ENCODE results near the gene PTGFRN.
A peak's percentile ranks its signal among the peaks of the same experiment; 100 is the strongest.

PTGFRN gene

GRCh38 chr1:116889380-116889779, 20.3 kb upstream of the PTGFRN start:
- DNase-seq: peak; percentile 79 to 91 (median 90)

- no peak for DNase-seq
These were observed 18.2 kb upstream of the PTGFRN start for GRCh38 chr1:116891396-116892079.

DNA sequence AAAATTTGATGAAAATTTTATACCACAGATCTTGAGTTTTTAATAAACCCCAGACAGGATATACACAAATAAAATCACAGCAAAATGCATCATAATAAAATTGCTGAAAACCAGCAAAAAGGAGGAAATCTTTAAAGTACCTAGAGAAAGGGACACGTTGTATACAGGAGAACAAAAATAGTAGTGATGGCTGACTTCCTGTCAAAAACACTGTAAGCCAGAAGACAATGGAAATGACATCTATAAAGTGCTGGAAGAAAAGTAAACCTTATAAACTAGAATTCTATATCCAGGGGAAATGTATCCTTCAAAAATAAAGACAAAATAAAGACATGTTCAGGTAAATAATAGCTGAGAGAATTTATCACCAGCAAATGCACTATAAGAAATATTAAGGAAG, 14.6 kb upstream of the PTGFRN start:
- DNase-seq: no peak

- no peak for DNase-seq
These were observed 10.2 kb upstream of the PTGFRN start for GRCh38 chr1:116899529-116899928.

GRCh38 chr1:116900471-116901365, 9.0 kb upstream of the PTGFRN start:
- DNase-seq: no peak

DNA sequence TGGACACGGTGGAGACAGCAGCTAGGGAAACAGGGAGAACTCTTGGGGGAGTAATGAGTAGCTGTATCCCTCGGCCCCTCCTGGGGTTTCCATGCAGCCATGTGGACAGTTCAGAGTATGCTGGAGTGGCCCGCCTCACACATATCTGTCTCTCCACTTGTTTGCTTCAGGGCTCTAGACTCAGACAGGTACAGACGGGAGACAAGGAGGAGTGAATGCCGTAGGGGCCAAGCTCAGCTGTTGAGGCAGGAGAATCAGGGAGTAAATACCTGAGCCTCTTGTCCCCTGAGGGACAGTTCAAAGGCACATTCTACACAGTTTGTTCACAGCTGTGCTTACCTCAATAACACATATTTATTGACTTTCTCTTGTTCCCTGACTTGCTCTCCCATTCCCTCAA, 7.7 kb upstream of the PTGFRN start:
- DNase-seq: no peak

GRCh38 chr1:116902723-116903383, 6.9 kb upstream of the PTGFRN start:
- DNase-seq: no peak

GRCh38 chr1:116904791-116905320, 4.9 kb upstream of the PTGFRN start:
- DNase-seq: no peak

DNA sequence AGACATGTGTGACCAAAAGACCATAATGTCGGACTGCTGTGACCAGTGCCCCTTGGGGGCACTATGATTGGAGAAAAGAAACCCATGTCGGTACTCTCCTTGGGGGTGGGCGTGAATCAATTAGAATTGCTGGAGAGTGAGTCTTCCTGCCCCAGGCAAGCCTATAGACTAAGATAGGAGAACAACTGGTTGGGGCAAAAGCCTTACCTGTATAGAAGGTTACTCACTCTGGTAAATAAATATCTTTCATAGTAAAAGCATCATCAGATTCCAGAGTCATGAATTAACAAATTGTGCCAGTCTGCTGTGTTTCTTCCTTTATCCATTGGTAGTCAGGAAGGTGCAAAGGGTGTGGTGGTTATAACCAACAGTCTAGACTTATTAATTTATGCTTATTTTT, 2.9 kb upstream of the PTGFRN start:
- DNase-seq: no peak

- DNase-seq: no peak
These were observed 2.4 kb upstream of the PTGFRN start for GRCh38 chr1:116907351-116907750.

- DNase-seq: no peak
These were observed 1.4 kb upstream of the PTGFRN start for GRCh38 chr1:116908266-116908665.

- no peak for DNase-seq
These were observed 750 bp upstream of the PTGFRN start for GRCh38 chr1:116908820-116909511.

GRCh38 chr1:116910379-116911187, 867 bp downstream of the PTGFRN start:
- peak; percentile 52 to 72 (median 62) for DNase-seq

DNA sequence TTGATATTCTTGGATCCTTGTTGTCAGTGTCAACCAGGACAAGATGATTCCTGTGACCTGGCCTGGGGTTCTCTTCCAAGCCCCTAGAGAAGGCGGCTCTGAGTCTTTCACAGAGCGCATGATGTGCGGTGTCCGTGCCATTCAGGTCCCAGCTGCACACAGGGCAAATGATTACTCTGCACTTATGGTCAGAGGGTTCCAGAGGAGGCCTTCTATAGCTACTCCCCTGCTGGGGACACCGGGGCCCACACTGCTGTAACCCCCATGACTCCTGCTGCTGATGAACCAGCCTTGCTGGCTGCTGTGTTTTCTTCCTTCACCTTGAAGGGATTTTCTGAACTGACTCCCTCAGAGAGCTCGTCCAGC, 1.5 kb downstream of the PTGFRN start:
- DNase-seq: no peak

- DNase-seq: no peak
These were observed 2.2 kb downstream of the PTGFRN start for GRCh38 chr1:116911779-116912469.

DNA sequence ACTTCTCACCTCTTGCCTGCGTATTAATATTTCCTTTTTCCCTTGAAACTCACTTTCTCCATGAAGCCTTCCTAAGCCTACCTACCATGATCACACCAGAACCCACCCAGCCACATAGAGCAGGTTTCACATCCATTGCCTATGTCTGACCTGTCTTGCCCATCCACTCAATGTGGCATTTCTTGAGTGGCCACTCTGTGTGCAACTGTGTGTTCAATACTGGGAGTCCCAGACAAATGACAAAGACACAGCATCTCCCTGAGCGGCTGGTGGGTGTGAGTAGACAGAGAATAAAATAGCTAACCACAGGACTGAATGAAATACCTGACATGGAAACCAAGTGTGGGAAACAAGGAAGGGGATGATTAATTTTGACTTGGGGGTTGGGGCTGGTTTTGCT, 3.1 kb downstream of the PTGFRN start:
- no peak for DNase-seq

GRCh38 chr1:116913941-116914340, 4.2 kb downstream of the PTGFRN start:
- no peak for DNase-seq

DNA sequence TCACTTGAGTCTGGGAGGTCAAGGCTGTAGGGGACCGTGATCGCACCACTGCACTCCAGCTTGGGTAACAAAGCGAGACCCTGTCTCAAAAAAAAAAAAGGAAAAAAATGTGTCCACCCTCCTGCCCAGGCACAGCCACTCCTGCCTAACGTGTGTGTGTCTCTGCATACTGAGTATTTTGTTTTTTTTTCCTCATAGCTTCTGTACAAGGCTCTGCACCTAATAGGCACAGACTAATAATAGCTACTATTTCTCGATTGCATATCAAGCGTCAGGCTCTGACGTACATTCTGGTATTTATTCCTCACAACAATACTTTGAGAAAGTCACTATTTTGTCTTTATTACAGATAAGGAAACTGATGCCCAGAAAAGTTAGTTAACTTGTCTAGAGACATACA, 5.0 kb downstream of the PTGFRN start:
- no peak for DNase-seq

DNA sequence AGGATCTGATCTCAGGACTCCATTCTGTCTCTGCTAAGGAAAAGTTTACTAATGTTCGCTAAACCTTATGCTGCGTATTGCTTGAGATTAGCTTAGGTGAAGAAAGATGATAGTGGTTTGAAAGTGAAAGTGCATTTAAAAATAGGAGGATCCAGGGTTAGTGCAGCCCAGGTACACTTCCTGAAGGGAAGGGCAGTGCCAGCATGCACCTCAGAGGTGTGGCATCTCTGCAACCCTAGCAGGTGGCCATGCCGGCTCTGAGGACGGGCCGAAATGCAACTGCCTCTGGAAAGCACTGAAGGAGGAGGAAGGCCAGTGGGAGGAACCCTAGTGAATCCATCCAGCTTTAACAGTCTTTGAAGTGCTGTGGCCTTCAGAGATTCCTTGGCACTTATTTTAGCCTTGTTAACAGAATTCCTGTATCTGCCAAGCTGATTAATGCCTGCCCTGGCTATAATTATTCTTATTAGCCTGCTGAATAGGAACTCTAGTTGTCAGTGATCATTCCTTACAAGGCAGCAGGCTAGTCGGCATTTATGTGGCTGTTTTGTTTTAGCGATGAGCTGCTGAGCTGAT, 5.5 kb downstream of the PTGFRN start:
- no peak for DNase-seq

DNA sequence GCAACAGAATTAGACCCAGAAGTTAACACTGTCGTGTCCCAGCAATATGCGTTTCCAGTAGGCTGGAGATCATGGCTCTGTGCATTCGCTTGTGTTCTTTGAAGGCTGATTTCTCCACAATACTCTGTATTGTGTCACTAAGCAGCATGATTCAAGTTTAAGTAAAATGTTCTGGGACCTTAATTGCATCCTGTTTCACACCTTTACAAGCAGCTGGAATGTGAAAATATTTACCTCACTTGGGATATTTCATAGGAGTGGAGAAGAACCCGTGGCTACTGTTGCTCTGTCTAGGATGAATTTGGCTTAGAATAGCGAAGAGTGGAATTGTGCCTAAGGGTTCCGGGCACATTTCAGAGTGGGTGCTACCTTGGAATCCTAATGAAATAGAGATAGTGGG, 6.3 kb downstream of the PTGFRN start:
- DNase-seq: no peak

Data from suppressor macrophage (primary cell).